Gastrocnemius medialis (tissue), 4 donors: ENCODE data around the gene C1GALT1.

Experiments used
- CTCF ChIP-seq, 5 experiments: fragments of 450-650 bp in 3 of 5; fragments of 200-600 bp in 2 of 5; sonication (generic) in 2 of 5; IDR thresholded peaks in 4 of 5; conservative IDR thresholded peaks in 1 of 5; 1 replicate in 4 of 5; 2 replicates in 1 of 5; pipeline ENCODE4 v1.5.1; 2016 to 2019; ENCODE audit warnings: antibody characterized with exemption in 5 of 5, mild to moderate bottlenecking in 3 of 5, moderate library complexity in 3 of 5
- POLR2A ChIP-seq, 2 donors: fragments of 450-650 bp; IDR thresholded peaks; one replicate each; pipeline ENCODE4 v1.6.1; 2017; ENCODE audit warnings: antibody characterized with exemption in 2 of 2, mild to moderate bottlenecking in 2 of 2, moderate library complexity in 2 of 2

- TF ChIP-seq CTCF (IDR thresholded peaks at IDR 0.05 in 4 of 5, conservative IDR thresholded peaks at IDR 0.05 in 1 of 5), result no peak
- TF ChIP-seq POLR2A (IDR thresholded peaks at IDR 0.05), result no peak
These were observed 93.8 kb downstream of the C1GALT1 start for GRCh38 chr7:7276161-7276560.
